Measurements from ENCODE around the gene TMEM235.
A peak's percentile ranks its signal among the peaks of the same experiment; 100 is the strongest.

Gene TMEM235

GRCh38 chr17:78249074-78249817 is 17.8 kb downstream of the TMEM235 start:
- no peak for DNase-seq (ENCODE audit: extremely low spot score)
- POLR2A ChIA-PET, result interaction anchor here (1.5 to 2.2 kb wide), 2 partner anchors 11 to 63 kb away, joined by 7 to 8 read pairs; partner anchors contain the start of genes AFMID and TK1
- no peak for TF ChIP-seq HDGF (IDR thresholded peaks at IDR 0.05; ENCODE audit: borderline replicate concordance)
- TF ChIP-seq ZNF384 (IDR thresholded peaks at IDR 0.05), result no peak
- CTCF ChIA-PET, result interaction anchor here (1.6 to 2.1 kb wide), 2 partner anchors 11 kb away, joined by 3 to 10 read pairs; no protein-coding TSS in a partner anchor

DNA sequence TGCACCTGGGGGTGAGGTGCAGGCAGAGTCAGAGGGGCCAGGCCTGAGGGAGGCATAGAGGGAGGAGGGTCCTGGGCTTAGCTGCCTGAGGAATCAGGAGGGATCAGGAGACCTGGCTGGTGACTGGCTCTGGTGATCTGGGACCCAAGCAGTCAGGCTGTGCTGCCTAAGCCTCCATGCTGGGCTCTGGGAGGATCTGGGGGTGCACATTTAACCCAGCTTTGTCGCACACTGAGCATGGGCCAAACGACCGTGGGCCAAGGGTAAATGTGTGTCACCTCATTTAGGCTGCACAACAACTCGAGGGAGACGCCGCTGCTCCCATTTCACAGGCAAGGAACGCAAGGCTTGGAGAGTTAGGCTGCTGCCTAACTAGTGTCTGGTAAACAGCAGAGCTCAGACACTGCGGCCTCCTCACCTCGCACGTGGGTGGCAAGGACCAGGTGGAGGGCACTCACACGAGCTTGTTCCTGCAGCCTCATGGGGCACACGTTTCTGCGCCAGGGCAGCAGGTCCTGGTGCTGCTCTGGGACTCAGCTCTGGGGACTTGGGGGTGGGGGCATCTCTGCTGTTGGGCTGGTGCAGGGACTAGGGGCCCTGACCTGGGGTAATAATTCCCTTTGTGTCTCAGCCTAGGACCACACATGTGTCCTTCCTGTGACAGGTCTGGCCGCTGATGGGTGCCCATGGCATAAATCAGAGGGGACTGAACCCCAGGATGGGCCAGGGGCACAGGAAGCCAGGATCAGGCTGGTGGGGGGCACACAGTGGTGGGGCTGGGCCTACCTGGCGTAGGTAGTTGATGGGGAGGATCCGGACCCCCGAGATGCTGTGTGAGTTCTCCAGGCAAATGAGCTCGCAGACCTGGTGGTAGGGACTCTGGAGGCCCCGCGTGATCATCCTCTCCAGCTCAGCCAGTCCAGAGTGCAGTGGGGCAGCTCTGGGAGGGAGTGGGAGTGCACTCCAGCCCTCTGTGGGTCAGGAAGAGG is 18.7 kb downstream of the TMEM235 start:
- ChIA-PET POLR2A (interaction anchor here (1.0 to 2.2 kb wide), 4 partner anchors 9 to 64 kb away, joined by 3 to 8 read pairs (median 5); partner anchors contain the start of genes AFMID, BIRC5 and TK1), CTCF (interaction anchor here (0.7 to 2.1 kb wide), 6 partner anchors 12 to 176 kb away, joined by 3 to 11 read pairs (median 6); no protein-coding TSS in a partner anchor)
- DNase-seq (ENCODE audit: extremely low spot score), result no peak
- no peak for TF ChIP-seq L3MBTL2 (conservative IDR thresholded peaks at IDR 0.05)
- TF ChIP-seq ZNF384 (IDR thresholded peaks at IDR 0.05), result no peak
- TF ChIP-seq FOXM1 (IDR thresholded peaks at IDR 0.05; ENCODE audit: borderline replicate concordance), result no peak
- TF ChIP-seq NFRKB (IDR thresholded peaks at IDR 0.05), result no peak
- TF ChIP-seq CTBP1 (IDR thresholded peaks at IDR 0.05; ENCODE audit: borderline replicate concordance), result no peak
- no peak for TF ChIP-seq FOXK2 (IDR thresholded peaks at IDR 0.05)
- no peak for TF ChIP-seq FOXA1 (IDR thresholded peaks at IDR 0.05)
- no peak for TF ChIP-seq ELF4 (IDR thresholded peaks at IDR 0.05)
- no peak for TF ChIP-seq PKNOX1 (IDR thresholded peaks at IDR 0.05)
- TF ChIP-seq SUZ12 (IDR thresholded peaks at IDR 0.05), result no peak
- no peak for TF ChIP-seq LEF1 (IDR thresholded peaks at IDR 0.05; ENCODE audit: borderline replicate concordance)
- TF ChIP-seq HDGF (IDR thresholded peaks at IDR 0.05; ENCODE audit: borderline replicate concordance), result no peak
- no peak for TF ChIP-seq SP1 (IDR thresholded peaks at IDR 0.05)
- no peak for TF ChIP-seq TARDBP (IDR thresholded peaks at IDR 0.05)
- no peak for TF ChIP-seq ARNT (IDR thresholded peaks at IDR 0.05)
- TF ChIP-seq BHLHE40 (IDR thresholded peaks at IDR 0.05; ENCODE audit: borderline replicate concordance), result no peak

DNA sequence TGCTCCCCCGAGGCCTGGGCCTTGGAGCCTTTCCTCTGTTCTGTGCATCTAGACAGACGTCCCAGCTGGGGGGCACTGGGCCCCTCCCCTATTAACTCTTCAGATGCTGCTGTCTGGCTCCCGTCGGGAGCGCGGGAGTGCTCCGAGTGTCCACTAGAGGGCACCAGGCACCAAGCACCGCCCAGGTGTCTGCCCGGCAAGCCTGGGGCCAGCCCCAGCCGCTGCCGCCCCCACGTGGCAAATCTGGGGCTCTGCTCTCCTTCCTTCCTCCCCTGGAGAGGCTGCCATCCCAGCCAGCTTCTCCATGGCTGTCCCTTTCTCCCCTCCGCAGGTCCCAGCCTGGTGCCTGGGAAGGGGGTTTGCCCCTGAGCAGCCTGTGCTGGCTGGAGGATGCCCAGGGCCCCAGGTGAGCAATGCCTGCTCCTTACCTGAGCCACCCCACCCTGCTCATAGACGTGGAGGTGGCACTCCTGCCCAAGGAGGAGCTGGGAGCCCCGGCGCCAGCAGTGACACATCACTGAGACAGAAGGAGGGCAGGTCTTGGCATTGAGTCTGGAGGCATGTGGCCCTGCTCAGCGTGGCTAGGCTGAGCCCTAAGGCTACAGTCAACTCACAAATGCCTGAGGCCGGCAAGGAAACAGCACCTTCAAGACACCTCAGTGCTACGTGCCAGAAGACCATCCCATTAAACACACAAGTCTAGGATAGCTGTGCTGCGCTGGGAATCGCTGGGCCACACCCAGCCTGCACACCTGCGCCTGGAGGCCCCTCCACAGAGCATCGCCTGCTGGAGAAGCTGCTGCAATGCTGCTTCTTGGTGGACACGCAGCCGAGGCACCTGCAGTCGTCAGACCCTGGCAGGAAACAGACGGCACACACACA is 19.7 kb downstream of the TMEM235 start:
- TF ChIP-seq NFRKB (IDR thresholded peaks at IDR 0.05), result no peak
- TF ChIP-seq FOXM1 (IDR thresholded peaks at IDR 0.05; ENCODE audit: borderline replicate concordance), result peak; percentile 85
- TF ChIP-seq ARNT (IDR thresholded peaks at IDR 0.05), result 0 out of 2 replicates have a peak, but pooled peaks have one; percentile 47
- TF ChIP-seq HDGF (IDR thresholded peaks at IDR 0.05; ENCODE audit: borderline replicate concordance), result peak; percentile 76; the same call in 1 of the 2 replicates
- TF ChIP-seq SUZ12 (IDR thresholded peaks at IDR 0.05), result no peak
- TF ChIP-seq LEF1 (IDR thresholded peaks at IDR 0.05; ENCODE audit: borderline replicate concordance), result no peak
- ChIA-PET POLR2A (interaction anchor here (0.5 to 2.2 kb wide), 5 partner anchors 10 to 65 kb away, joined by 3 to 8 read pairs (median 5); partner anchors contain the start of genes AFMID, BIRC5 and TK1), CTCF (interaction anchor here (0.5 to 2.1 kb wide), 21 partner anchors 9 to 494 kb away, joined by 3 to 11 read pairs (median 3); partner anchors contain the start of genes AFMID, BIRC5 and TK1)
- DNase-seq (ENCODE audit: extremely low spot score), result peak; percentile 95

- CTCF ChIA-PET, result interaction anchor here (0.5 to 2.1 kb wide), 19 partner anchors 10 to 494 kb away, joined by 3 to 11 read pairs (median 4); partner anchors contain the start of genes AFMID, BIRC5 and TK1
- TF ChIP-seq PKNOX1 (IDR thresholded peaks at IDR 0.05), result no peak
- no peak for TF ChIP-seq FOXA1 (IDR thresholded peaks at IDR 0.05)
- no peak for TF ChIP-seq TARDBP (IDR thresholded peaks at IDR 0.05)
- no peak for TF ChIP-seq ZNF384 (IDR thresholded peaks at IDR 0.05)
- TF ChIP-seq ELF4 (IDR thresholded peaks at IDR 0.05), result no peak
- TF ChIP-seq LEF1 (IDR thresholded peaks at IDR 0.05; ENCODE audit: borderline replicate concordance), result no peak
- POLR2A ChIA-PET, result interaction anchor here (0.5 to 2.2 kb wide), 5 partner anchors 11 to 65 kb away, joined by 3 to 8 read pairs (median 5); partner anchors contain the start of genes AFMID, BIRC5 and TK1
Measured at GRCh38 chr17:78251773-78252103, 20.3 kb downstream of the TMEM235 start.

DNA sequence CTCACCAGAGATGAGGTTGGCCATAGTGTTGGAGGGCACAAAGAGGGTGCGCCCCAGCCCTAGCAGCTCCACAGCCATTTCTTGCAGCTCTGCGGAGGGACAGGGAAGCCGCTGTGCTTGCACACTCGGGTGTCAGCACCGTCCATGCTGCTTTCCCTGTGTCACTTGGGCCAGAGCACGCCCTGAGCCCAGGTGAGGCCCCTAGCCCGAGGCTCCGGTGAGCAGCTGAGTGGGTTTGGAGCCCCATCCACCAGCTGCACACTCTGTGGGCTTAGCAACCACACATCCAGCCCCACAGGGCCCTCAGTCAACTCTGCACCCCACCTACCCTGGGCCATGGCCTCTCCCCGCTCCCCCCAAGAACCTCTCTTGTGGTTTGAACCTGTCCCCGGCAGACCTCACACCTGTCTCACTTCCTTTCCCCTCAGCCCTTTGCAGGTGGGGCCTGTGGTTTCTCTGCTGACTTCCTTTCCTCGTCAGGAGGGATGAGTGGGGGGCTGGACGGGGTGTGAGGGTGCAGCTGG is 20.7 kb downstream of the TMEM235 start:
- TF ChIP-seq SP1 (IDR thresholded peaks at IDR 0.05), result no peak
- TF ChIP-seq SUZ12 (IDR thresholded peaks at IDR 0.05), result no peak
- no peak for TF ChIP-seq TARDBP (IDR thresholded peaks at IDR 0.05)
- no peak for TF ChIP-seq ZNF384 (IDR thresholded peaks at IDR 0.05)
- TF ChIP-seq L3MBTL2 (conservative IDR thresholded peaks at IDR 0.05), result no peak
- TF ChIP-seq FOXA1 (IDR thresholded peaks at IDR 0.05), result no peak
- no peak for TF ChIP-seq PKNOX1 (IDR thresholded peaks at IDR 0.05)
- TF ChIP-seq HDGF (IDR thresholded peaks at IDR 0.05; ENCODE audit: borderline replicate concordance), result no peak
- no peak for TF ChIP-seq FOXK2 (IDR thresholded peaks at IDR 0.05)
- no peak for TF ChIP-seq ARNT (IDR thresholded peaks at IDR 0.05)
- no peak for TF ChIP-seq FOXM1 (IDR thresholded peaks at IDR 0.05; ENCODE audit: borderline replicate concordance)
- no peak for TF ChIP-seq LEF1 (IDR thresholded peaks at IDR 0.05; ENCODE audit: borderline replicate concordance)
- no peak for TF ChIP-seq CTBP1 (IDR thresholded peaks at IDR 0.05; ENCODE audit: borderline replicate concordance)
- no peak for DNase-seq (ENCODE audit: extremely low spot score)
- POLR2A ChIA-PET, result interaction anchor here (0.5 to 1.8 kb wide), 3 partner anchors 11 to 47 kb away, joined by 3 to 5 read pairs (median 4); no protein-coding TSS in a partner anchor
- CTCF ChIA-PET, result interaction anchor here (0.9 to 1.8 kb wide), 6 partner anchors 33 to 170 kb away, joined by 3 to 11 read pairs (median 4); partner anchors contain the start of genes AFMID and TK1

More at GRCh38 chr17:78251773-78252103, 20.3 kb downstream of the TMEM235 start:
- no peak for DNase-seq (ENCODE audit: extremely low spot score)
